ENCODE results near the gene ADORA1.

Gene ADORA1

DNA sequence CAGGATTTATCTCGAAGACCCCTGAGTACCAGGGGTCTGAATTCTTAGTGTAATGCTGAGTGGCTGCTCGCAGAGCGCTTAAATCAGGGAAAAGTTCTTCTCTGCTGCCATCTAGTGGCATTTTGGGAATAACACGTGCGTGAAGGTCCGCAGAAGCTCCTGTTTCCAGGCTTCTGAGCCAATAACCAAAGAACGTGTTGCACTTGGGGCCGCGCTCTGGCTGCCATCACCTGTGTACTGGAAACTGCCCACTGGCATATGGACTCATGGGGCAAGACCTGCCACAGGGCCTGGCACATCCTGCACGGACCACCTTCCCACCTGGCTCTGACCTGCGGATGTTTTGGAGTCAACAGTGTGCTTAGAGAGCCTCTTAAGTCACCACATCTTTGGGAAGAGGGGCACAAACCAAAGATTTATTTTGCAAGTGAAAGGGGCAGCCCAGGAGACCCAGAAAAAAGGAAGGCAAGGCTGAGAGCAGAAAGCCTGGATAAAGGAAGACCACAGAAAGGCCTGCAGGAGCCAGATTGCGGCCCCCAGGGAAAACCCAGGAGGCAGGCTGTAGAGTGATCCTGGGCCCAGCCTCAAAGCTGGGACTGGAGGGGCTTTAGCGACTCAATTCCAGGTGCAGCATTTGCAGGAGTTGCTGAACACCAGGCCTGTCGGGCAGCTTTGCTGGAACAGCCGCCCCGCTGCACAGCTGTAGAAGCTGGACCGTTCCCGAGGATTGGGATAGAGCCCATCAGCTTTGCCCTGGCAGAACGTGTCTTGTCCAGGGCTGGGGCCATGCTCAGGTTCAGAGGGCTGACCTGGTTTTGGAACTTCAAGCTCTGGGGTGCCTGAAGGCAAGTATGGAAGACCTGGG is 89.0 kb downstream of the ADORA1 start:
- H3K36me3 ChIP-seq (ENCODE audit: insufficient read depth, low read length) = no peaks in the 10 kb centered on the region
- no peak overlapping the region for H2AFZ ChIP-seq (ENCODE audit: low read depth, low read length)
- H3K79me2 ChIP-seq (ENCODE audit: insufficient read depth, low read length) = no peaks in the 10 kb centered on the region
- peaks cover 7% of the 10 kb centered on the region; the same call in 1 of the 2 replicates for H4K20me1 ChIP-seq (ENCODE audit: insufficient read depth, low read length)
- no peak overlapping the region for H3K4me3 ChIP-seq (ENCODE audit: low read depth in 1 of 2, low read length in 2 of 2)
- H3K4me2 ChIP-seq (ENCODE audit: insufficient read depth, low read length) = no peak overlapping the region
- DNase-seq = peak; percentile 68
- H3K27ac ChIP-seq (ENCODE audit: low read length) = no peak overlapping the region
- no peak overlapping the region for H3K9ac ChIP-seq (ENCODE audit: low read depth, low read length)
- H3K9me3 ChIP-seq (ENCODE audit: insufficient read depth, low read length, severe bottlenecking) = no peaks in the 10 kb centered on the region
- peaks cover 14% of the 10 kb centered on the region for H3K4me1 ChIP-seq (ENCODE audit: insufficient read depth, low read length)
- peak; percentile 82 for ATAC-seq (ENCODE audit: insufficient read depth, low read depth)
- TF ChIP-seq EZH2 (IDR thresholded peaks at IDR 0.05; ENCODE audit: borderline replicate concordance, low read depth, low read length, severe bottlenecking) (no peak), CTCF (IDR thresholded peaks at IDR 0.05; ENCODE audit: borderline replicate concordance, extremely low read depth, low read length, poor library complexity, severe bottlenecking) (peak; percentile 86)
- H3K27me3 ChIP-seq (ENCODE audit: insufficient read depth, low read length, poor library complexity) = peaks cover 13% of the 10 kb centered on the region
